ENCODE results near the gene THOP1.
A peak's percentile ranks its signal among the peaks of the same experiment; 100 is the strongest.

THOP1 gene

DNA sequence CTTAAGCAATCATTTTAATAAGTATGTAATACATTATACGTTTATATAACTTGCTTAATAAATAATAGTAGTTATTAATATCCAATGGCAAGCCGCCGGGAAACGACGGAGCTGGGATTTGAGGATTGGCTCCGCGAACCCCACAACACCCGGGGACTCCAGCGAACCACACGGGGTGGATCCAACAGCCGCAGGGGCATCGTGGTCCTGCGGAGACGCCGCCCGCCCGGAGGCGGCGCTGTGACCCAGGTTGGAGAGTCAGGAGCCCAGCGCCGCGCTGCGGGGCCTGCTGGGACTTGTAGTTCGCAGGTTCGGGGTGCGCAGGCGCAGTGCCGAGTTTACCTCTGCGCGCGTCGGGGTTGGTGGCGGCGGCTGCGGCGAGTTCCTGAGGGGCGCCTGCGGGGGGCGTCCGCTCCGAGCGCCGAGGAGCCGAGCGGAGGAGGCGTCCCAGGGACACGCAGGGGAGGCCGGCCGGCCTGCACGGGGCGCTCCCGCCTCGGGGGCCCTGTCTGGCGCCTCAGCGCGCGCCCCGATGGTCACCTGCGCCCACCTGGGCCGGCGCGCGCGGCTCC, 34.3 kb downstream of the THOP1 start, which contains the start of gene ZNF554:
Gene ZNF554, plus strand, starts transcription at position 329 of the 572 bp plus-strand sequence. Its CDS starts 204 bp downstream, at position 533.
- peak; percentile 89 for DNase-seq

DNA sequence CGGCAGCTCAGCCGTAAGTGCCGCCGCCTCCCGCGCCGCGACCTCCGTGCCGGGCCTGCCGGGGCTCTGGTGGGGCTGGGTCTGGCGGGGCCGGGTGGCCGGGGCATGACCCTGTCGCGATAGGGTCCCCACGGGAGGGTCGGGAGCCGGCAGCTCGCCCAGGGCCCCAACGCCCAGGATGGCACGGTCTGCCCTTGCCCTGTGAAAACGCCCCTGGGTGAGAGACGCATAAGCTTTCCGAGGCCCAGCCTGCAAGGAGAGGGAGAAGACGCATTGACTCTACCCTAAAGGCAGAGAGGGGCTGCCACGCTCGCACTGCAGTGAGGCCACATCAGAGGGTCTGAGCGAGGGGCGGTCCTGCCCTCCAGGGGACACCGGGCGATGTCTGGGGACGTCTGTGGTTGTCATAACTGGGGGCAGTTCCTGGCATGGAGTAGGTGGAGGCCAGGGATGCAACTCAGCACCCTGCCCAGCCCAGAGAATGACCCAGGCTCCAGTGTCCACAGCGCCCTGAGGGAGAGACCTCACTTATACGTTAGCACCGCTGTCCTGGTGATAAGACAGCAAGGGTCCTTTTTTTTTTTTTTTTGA, 34.9 kb downstream of the THOP1 start:
- no peak for DNase-seq

DNA sequence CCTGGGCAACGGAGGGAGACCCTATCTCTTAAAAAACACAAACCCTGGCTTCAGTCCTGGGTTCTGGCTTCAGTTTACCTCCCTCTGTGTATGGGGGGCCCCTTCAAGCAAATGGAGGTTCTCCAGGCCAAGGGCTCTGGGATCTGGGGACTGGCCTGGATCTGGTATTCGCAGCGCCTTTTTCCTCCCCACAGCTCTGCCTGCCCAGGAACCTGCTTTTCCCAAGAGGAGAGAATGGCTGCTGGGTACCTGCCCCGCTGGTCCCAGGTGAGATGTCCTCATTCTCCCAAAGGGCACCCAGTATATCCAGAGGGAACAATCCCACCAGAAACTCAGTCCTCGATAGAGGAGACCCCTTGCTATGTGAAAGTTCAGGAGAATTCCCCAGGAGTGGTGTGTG, 37.5 kb downstream of the THOP1 start:
- no peak for DNase-seq

DNA sequence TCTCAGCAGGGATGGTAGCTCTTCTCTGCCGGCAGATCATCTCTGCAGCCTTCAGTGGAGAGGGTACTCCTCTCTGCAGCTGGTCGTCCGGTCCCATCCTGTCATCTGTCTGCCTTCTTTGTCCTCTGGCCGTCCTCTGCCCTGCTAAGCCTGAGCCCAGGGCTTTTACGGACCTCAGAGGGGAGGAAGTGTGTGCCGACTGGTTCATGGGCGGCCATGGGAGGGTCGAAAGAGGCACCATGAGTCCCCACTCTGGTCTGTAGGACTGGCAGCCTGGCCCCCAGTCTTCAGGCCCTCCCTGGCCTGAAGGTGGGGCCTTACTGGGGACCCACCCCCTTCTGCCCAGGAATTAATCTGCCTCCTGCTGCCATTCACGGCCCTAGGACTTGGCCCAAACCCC, 38.3 kb downstream of the THOP1 start:
- DNase-seq, result no peak

DNA sequence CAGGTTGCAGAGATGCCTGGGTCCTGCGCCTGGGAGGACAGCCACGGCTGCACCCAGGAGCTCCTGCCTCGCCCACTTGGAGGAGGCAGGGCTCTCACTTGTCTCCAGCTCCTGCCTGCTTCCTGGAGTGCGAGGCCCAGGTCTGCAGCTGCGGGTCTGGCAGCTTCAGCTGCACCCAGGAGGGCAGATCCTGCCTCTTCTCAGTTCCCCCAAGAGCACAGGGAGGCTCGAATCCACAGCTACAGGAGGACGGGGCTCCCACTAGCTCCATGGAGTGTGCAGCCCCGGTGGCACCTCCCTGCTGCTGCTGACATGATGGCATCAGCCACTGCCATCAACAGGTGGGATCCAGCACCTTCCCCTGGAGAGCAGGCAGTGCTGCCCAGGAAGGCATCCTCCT, 38.8 kb downstream of the THOP1 start:
- DNase-seq, result no peak

DNA sequence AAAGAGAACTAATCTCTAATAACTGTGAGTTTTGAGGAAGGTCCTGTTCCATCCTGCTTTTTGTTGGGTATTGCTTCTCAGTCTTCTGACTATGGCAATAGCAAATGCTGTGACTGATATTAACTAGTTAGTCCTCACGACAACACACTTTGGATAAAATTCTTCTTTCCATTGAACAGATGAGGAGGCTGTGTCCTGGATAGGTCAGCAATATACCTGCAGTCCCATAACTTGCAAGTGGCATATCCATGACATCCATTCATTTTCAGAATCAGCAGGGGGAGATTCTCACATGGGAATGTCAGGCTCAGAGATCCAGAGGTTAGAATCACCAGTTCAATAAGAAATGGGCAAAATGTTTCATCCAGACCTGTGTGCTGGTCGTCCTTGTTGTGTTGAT, 41.7 kb downstream of the THOP1 start:
- DNase-seq, result no peak

DNA sequence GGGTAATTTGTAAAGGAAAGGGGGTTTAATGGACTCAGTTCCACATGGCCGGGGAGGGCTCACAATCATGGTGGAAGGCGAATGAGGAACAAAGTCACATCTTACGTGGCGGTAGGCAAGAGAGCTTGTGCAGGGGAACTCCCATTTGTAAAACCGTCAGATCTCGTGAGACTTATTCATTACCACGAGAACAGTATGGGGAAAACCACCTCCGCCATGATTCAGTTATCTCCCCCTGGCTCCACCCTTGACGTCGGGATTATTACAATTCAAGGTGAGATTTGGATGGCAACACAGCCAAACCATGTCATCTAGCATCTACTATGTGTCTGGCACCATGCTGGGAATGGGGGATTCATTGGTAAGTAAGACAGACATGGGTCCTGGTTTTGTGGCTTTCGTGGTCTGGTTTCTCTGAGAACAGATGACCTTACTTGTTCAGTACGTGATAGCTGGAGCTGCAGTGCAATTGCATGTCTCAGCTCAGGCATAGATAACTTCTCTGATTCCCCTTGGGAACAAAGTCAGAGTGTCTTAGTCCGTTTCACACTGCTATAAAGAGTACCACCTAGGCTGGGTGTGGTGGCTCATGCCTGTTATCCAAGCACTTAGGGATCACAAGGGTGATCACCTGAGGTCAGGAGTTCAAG, 42.7 kb downstream of the THOP1 start:
- no peak for DNase-seq

DNA sequence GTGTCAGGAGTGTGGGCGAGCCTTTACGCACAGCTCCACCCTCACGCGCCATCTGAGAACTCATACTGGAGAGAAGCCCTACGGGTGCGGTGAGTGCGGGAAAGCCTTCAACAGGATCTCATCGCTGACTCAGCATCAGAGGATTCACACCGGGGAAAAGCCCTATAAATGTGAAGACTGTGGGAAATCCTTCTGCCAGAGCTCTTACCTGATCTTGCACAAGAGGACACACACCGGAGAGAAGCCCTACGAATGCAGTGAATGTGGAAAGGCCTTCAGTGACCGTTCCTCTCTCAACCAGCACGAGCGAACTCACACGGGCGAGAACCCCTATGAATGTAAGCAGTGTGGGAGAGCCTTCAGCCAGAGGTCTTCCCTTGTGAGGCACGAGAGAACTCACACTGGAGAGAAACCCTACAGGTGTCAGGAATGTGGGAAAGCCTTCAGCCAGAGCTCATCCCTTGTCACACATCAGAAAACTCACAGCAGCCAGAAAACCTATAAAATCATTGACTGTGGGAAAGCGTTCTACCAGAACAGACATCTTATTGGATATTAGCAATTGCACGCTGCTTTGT, 49.1 kb downstream of the THOP1 start:
- DNase-seq, result no peak

DNA sequence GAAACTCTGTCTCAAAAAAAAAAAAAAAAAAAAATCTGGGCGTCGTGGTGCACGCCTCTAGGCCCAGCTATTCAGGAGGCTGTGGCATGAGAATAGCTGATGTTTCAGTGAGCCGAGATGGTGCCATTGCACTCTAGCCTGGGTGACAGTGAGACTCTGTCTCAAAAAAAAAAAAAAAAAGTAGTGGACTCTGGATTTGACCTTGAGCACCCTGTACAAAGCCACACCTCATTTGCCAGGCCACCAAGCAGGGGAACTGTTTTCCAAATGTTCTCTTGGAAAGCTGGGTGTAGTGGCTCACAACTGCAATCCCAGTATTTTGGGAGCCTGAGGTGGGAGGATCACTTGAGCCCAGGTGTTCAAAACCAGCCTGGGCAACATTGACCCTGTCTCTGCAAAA, 52.1 kb downstream of the THOP1 start:
- DNase-seq, result no peak

DNA sequence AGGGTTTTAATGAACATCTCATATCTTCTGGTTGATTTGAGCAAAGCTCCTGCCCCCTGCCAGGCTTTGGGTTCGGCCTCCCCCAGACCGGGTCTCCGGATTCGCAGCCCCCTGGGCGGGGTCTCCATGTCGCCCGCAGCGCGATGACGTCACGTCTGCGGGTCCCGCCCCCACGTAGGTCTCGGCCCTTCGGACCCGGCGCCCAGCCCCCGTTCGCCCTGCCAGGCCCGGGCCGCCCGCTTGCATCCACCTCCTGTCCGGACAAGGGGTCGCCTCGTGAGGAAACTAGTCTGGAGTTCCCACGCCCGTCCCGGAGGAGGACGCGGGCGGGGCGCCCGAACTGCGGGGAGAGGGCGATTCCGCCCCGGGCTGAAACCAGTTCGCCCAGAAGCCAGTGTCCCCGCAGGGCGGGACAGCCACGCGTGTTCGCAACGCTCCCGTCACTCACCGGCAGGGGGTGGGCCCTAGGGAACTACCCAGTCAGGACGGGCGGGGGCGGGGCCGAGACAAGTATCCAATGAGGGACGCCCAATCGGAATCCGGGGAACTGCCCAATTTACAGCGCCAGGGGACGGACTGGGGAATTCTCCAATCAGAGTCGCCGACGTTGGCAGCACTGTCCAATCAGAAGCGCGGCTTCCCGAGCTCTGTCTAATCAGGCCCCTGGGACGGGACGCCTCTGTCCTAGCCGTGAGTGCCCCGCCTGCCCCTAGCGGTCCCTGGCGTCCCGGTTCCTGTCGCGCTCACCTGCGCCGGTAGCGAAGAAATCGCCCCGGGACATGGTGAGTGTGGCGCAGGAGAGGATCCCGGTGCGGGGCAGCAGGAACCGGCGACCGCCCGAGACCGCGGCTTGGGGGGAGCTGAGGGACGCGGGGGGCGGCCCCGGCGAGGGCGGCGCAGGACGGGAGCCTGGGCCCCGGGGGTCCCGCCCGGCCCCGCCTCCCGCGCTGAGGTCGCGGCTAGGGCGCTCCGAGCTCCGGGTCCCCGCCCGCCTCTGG, 55.8 kb downstream of the THOP1 start, which contains the start of gene ZNF555:
Gene ZNF555, plus strand, starts transcription at position 682 of the 998 bp plus-strand sequence. Its CDS starts 98 bp downstream, at position 780.
- peak; percentile 95 for DNase-seq

DNA sequence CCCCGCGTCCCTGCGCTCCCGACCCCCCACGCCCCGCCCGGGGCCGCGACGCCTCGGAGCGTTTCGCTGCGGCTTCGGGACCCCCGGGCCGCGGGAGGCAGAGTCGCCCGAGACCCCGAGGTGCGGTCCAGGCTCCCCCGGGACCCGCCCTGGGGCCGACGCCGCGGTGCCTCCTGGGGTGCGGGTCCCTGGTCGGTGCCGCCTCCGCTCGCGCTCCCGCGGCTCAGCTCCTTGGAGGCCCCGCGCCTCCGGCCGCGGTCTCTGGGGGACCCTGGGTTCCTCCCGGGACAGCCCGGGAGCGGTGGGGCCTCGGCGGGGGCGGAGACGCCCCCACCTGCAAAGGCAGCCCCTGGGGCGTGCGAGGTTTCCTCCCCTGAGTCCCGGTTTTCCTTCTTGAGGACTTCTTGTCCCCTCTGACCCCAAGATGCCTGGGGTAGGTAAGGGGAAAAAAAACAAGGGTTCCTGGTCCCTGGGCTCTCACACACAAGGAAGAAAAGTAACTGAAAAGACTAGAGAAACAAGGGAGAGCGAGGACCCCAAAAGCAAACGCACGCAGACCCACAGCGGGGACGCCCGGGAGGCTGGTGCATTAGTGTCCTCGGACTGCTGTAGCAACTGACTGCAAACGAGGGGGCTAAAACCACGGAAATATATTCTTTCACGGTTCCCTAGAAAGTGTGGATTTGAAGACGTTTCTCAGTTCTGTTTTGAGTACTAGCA, 56.7 kb downstream of the THOP1 start:
- no peak for DNase-seq

DNA sequence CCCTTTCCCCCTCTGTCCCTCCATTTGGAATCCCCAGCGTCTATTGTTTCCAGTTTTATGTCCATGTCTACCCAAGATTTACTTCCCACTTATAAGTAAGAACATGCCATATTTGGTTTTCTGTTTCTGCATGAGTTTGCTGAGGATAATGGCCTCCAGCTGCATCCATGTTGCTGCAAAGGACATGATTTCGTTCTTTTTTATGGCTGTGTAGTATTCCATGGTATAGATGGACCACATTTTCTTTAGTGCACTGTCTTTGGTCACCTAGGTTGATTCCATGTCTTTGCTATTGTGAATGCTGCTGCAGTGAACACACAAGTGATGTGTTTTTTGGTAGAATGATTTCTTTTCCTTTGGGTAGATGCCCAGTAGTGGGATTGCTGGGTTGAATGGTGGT, 59.8 kb downstream of the THOP1 start:
- DNase-seq, result no peak

DNA sequence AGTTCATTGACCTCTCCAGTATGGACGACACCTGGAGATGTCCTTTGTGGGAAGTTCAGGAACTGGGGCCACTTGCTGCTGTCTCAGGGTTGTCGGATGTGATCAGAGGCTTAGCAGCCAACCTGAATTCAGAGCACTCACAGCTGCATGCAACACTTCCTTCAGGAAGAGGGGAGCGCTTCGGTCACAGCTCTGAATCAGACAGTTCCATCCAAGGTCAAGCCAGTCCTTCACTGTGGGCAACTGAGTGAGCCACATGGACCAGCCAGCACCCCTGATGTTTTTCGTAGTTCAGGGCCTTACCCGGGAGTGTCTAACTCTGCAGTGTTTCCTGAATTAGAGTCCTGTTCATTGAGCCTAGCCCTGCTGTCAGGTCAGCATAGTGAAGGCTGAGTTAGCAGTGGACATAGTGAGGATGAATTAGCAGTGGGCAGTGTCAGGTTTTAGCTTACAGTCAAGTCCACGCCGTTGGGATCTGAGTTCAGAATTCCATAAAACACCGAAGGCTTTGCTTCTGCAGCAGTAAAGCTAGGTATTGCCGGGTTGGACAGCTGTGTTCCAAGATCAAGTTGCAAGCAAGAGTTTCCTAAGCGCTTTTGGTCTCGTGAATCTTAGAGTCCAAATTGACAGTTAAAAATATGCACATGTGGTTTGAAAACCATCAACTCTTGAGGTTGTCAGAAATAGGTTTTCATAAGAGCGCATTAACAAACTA, 61.0 kb downstream of the THOP1 start:
- no peak for DNase-seq

DNA sequence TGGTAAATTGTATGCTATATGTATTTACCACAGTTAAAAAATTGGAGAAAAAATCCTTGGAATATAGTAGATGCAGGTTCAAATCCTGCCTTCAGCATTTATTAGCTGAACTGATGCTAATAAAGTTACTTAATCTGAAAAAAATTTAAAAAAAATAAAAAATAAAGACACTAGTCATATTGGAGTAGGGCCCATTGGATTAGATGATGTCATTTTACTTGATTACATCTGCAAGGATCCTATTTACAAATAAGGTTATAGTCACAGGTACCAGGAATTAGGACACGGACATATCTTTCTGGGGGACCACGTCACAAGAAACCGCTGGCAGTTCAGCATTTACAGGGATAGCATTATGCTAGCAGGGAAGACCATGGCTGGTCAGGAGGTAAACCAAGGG, 62.2 kb downstream of the THOP1 start:
- no peak for DNase-seq

DNA sequence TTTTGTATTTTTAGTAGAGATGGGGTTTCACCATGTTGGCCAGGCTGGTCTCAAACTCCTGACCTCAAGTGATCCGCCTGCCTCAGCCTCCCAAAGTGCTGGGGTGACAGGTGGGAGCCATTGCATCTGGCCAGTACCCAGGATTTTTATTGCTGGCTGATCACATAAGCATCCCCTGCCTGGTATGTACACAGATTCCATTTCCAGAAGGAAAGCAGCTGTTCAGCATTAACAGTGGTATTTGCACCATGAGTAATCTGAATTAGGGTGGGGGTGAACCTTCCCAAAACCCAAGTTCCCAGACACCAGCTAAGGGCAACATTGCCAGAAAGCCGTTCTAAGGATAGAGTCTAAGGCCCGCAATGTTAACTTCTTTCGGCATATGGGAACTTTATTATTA, 63.3 kb downstream of the THOP1 start:
- DNase-seq, result no peak

DNA sequence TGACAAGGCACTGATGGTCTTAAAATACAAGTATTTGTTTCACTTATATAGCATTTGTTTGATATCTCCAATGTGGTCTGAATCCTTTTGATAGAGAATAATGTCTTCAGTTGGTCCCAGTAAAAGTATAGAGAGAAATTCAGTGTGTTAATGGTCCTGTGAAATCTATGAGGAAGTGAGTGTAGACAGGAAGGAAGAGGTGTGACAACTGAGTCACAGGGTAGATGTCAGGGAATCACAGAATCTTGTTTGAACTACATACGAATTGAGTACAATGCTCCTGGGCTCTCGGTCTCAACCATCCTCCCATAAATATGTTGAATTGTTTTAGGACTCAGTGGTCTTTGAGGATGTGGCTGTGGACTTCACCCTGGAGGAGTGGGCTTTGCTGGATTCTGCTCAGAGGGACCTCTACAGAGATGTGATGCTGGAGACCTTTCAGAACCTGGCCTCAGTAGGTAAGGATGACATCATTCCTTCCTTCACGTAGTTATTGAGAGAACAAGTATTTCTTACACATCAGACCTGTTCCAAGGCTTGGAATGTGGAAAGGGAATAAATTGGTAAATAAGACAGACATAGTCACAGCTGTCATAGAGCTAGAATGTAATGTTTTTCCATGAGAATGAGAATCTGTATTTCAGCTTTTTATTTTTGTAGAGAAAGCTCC, 65.1 kb downstream of the THOP1 start:
- DNase-seq, result no peak

DNA sequence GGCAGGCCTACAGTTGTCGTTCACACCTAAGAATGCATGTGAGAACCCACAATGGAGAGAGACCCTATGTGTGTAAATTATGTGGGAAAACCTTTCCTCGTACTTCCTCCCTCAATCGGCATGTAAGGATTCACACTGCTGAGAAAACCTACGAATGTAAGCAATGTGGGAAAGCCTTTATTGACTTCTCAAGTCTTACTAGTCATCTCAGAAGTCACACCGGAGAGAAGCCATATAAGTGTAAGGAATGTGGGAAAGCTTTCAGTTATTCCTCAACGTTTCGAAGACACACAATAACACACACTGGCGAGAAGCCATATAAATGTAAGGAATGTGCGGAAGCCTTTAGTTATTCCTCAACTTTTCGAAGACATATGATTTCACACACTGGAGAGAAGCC, 67.3 kb downstream of the THOP1 start:
- DNase-seq, result no peak

DNA sequence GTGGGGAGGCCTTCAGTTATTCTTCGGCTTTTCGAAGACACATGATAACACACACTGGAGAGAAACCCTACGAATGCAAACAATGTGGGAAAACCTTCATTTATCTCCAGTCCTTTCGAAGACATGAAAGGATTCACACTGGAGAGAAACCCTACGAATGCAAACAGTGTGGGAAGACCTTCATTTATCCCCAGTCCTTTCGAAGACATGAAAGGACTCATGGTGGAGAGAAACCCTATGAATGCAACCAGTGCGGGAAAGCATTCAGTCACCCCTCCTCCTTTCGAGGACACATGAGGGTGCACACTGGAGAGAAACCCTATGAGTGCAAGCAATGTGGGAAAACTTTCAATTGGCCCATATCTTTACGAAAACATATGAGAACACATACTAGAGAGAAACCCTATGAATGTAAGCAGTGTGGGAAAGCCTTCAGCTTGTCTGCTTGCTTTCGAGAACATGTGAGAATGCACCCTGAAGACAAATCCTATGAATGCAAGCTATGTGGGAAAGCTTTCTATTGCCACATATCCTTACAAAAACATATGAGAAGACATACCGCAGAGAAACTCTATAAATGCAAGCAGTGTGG, 67.8 kb downstream of the THOP1 start:
- no peak for DNase-seq

DNA sequence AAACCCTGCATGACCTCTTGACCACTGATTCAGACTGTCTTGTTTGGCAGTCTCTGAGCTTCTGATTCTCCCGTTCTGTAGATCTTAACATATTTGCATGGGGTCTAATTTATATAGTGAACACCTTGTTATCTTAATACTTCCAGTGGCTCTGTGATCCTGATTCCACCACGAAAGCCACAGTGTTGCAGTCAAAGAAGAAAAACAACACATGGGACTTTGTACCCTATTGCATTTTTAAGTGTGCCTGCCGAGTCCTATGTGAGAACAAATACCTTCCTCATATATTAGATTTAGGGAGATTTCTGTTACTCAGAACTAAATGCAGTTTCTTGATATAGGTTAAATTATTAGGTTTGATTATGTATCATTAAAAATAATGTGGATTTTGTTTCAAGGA, 69.5 kb downstream of the THOP1 start:
- DNase-seq, result no peak

DNA sequence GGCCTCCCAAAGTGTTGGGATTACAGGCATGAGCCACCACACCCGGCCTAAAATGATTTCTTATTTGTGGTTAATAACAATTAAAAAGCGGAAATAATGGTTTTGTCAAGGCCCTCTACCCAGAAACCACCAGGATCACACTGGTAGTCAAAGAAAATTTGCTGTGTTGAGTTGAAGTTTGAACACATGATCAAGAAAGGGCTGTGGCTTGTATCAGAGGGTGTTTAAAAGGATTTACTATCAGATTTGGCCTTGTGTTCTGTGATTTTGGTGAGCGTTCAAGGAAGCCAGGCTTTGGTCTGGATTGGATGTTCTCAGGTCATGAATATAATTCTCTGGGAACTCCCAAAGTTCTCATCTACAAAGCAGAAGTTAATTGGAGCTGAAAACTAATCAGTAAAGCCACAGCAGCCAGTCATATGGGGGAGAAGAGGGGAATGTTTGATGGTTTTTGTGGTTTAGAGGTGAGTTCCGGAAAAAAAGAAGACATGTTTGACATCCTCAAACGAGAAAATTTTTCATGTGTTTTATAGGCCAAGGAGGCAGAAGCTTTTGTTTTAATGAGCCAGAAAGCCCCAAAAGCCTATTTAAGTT, 71.3 kb downstream of the THOP1 start:
- DNase-seq, result no peak

Data from SHP77 treated with DMSO at 0.1 percent for 48 hours (cell line).